Measurements from ENCODE around the gene GADD45G.

Gene GADD45G, protein sequence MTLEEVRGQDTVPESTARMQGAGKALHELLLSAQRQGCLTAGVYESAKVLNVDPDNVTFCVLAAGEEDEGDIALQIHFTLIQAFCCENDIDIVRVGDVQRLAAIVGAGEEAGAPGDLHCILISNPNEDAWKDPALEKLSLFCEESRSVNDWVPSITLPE

GRCh38 chr9:89604729-89605464 lies at the start of gene GADD45G:
Gene GADD45G, plus strand, starts transcription at chr9:89605012. Its CDS starts 110 bp downstream, at chr9:89605122.
- peak; percentile 68 to 76 for DNase-seq

DNA sequence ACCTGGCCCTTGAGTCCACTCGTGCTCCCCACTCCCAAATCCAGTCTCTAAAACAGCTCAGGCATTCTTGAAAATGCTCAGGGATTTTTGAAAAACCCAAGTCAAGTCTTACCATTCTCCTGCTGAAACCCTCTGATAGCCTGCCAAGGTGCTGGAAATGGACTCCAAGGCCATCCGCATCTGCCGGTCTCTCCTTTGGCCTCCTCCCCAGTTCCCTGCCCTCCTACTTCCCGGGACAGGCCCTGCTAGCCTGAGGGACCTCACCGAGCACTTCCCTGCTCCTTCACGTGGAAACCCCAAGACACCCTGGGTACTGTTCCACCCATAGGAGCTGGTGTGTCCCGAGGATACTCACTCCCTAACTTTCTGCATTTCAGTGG lies 49.8 kb upstream of the GADD45G start:
- DNase-seq, result no peak

DNA sequence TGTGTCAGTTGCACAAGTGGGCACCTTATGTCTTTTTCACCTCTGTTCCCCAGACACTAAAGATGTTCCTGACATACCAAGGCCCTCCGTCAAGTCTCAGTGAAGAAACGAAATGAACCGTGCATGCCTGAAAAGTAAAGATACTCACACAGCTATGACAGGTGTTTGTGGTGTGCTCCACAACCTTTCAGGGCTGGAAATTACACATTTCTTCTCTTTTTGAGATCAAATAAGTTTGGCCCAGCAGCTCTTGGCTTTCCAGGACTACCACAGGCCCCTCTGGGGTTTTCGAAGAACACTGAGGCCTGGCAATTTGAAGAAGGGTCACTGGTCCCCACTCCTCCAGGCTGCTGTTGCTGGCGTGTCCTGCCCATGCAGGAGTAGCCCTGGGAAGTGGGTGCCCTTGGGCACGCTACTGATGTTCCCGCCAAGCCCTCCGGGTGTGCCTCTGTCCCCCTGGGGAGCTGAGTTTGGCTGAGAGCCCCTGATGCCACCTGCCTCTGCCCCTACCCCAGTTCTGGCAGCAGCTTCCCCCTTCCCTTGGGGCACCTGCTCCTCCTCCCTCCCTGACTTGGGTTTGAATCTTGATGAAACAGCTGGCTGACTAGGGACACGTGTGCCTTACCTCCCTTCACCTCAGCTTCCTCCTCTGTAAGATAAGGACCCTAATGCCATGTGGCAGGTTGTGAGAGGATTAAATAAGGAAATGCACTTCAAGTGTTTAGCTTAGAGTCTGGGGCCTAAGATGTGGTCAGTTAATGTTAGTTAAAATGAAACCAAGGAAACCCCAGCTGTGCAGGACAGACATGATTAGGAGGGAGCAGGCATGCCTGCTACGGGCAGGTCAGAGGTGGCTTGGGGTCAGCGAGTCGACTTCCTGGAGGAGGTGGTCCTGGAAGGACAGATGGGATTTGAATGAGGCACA lies 49.1 kb upstream of the GADD45G start:
- peak; percentile 13 to 22 for DNase-seq

DNA sequence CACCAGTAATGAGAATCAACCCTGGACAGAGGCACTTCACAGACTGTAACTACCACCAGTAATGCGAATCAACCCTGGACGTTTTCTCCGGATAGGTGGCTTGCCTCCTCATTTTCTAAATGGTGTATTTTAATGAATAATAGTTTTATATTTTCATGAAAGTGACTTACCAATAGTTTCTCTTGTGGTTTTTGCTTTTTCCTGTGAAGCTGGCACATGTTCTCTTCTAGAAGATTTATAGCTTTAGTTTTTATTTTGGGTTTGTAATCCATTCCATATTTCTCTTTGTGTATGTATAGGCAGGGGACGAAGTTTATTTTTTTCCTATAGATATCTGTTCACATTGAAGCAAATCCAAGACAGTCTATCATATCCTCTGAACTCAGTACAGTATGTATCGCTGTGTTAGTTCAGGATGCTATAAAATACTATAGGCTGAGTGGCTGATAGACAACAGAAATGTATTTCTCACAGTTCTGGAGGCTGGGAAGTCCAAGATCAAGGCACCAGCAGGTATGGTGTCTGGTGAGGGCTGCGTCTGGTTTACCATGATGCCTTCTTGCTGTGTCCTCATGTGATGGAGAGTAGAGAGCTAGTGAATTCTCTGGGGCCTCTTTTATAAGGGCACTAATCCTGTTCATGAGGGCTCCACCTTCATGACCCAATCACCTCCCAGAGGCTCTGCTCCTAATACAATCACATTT lies 46.5 kb upstream of the GADD45G start:
- DNase-seq, result no peak

- DNase-seq, result no peak
Measured at GRCh38 chr9:89558948-89559347, 45.9 kb upstream of the GADD45G start.

- DNase-seq, result no peak
Measured at GRCh38 chr9:89562186-89562814, 42.5 kb upstream of the GADD45G start.

GRCh38 chr9:89563571-89564345 lies 41.1 kb upstream of the GADD45G start:
- DNase-seq, result no peak

DNA sequence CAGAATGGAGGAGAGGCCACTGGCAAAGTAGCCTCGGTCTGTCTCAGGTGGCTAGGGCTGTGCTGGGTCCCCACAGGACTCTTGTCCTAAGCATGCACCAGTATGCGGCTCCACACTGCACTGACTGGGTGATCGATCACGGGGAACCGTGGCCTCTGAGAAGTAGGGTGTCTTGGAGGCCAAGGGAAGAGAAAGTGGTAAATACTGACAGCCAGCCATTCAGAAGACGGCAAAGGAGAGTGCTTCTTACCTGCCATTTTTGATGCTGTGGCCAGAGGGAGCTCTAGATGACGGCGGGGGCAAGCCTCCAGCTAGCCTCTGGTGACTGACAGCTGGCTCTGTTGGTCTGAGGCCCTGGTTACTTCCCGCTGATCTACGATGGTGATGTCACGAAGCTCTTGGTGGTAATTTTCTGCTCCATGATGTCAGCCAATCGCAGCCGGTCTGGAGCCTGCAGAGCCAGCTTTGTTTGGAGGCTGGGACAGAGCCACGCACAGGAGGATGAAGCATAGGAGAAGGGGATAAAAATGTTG lies 40.4 kb upstream of the GADD45G start:
- peak in 1 of 2 experiments; percentile 6 for DNase-seq

DNA sequence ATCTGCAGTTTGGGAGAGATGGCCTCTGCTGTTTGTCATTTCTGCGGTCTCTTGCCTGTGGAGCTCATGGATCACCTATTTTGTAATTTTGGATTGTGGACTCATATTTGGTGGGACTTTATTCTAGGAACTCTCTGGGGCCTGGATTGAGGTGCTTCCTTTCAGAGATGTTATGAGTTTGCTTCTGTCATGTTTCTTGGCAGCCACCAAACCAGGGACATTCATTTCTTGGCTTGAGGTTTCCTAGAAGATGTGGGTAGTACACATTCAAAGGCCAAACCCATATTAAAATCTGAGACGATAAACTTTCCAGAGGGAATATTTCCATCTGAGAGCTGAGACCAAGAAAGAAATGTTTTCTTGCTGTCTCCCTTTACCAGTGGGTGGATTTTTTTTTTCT lies 37.2 kb upstream of the GADD45G start:
- no peak for DNase-seq

- DNase-seq, result no peak
Measured at GRCh38 chr9:89574309-89574708, 30.5 kb upstream of the GADD45G start.

DNA sequence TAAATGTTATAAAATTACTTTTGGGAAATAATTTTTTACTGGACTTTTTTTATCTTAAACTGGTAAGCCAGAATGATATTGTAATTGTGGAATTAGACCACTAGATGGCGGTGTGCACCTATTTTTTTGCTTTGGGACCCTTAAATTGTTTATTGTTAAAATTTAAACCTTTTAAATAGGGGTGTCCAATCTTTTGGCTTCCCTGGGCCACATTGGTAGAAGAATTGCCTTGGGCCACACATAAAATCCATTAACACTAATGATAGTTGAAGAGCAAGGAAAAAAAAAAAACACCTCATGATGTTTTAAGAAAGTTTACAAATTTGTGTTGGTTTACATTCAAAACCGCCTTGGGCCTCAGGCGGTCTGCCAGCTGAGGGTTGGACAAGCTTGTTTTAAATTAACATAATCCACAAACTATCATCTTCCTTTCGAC lies 28.4 kb upstream of the GADD45G start:
- peak; percentile 45 to 49 for DNase-seq

DNA sequence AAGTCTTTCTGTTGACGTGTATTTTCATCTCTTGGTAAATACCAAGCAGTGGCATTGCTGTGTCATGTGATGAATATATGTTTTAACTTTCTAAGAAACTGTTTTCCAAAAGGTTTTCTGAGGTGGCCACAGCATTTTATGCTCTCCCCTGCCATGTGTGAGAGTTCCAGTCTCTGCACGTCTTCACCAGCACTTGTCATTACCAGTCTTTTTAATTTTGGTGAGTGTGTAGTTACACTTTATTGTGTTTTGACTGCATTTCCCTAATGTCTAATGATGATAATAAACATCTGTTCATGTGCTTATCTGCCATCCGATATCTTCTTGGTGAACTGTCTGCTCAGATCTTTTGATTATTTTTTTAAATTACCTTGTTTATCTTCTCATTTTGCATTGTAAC lies 27.4 kb upstream of the GADD45G start:
- no peak for DNase-seq

DNA sequence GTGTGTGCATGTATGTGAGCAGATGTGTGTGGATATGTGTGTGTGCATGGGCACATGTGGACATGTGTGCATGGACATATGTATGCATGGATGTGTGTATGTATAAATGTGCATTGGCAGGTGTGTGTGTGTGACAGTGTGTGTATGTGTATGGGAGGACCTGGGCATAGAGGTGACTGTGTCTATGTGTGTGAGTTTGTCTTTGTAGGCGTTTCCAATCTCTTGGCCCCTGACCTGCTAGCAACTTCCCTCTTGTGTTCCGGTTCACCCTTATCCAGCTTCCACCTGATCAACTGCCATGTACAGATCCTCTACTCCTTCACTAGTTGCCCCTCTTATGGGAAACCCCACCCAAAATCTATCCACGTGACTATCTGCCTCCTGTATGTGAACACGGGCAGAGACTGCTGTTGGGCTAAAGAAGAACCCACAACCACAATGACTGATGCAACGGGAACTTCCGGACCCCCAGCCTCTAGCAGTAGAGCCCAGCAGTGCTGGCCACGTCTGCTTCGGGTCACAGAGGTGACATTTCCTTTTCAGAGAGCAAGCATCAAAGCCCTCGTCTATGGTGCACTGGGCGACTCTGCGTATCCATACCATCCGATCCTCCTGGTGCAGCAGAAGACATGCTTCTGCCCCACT lies 24.9 kb upstream of the GADD45G start:
- DNase-seq, result peak; percentile 77 to 86

DNA sequence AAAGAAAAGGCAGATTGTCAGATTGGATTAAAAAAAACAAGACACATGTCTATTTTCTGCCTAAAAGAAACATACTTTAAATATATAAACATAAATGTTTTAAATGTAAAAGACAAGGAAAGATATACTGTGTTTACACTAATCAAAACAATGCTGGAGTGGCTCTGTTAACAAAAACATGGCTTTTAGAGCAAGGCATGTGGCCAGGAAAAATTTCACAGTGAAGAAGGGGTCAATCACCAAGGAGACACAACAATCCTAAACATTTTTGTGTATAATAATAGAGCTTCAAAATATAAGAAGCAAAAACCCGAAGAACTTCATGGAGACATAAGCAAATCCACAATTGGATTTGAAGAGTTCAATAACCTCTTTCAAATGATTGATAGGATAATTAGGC lies 18.5 kb upstream of the GADD45G start:
- no peak for DNase-seq

DNA sequence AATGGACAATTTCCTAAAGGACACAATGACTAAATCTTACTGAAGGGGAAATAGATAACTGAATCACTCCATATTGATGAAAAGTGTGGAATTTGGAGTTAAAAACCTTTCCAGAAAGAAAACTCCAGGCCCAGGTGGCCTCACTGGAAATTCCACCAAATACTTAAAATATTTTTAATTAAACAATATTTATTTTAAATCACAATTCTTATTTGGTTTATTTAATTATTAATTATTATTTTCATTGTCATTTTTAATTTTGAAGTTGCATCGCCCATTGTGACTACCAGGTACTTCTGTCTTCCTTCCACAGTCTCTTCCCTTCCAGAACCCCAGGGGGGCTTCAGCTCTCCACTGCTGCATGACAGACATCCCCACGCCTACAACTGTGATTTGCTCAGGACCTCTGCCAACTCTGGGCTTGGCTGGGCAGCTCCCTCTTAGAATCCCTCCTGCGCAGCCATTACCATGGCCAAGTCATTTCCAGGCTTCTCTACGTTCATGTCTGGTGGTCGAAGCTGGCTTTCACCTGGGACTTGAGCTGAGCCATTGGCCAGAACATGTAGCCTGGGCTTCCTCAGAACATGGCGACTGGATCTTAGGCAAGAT lies 16.4 kb upstream of the GADD45G start:
- DNase-seq, result no peak

- no peak for DNase-seq
Measured at GRCh38 chr9:89590415-89590814, 14.4 kb upstream of the GADD45G start.

GRCh38 chr9:89591274-89592212 lies 13.3 kb upstream of the GADD45G start:
- DNase-seq, result no peak

DNA sequence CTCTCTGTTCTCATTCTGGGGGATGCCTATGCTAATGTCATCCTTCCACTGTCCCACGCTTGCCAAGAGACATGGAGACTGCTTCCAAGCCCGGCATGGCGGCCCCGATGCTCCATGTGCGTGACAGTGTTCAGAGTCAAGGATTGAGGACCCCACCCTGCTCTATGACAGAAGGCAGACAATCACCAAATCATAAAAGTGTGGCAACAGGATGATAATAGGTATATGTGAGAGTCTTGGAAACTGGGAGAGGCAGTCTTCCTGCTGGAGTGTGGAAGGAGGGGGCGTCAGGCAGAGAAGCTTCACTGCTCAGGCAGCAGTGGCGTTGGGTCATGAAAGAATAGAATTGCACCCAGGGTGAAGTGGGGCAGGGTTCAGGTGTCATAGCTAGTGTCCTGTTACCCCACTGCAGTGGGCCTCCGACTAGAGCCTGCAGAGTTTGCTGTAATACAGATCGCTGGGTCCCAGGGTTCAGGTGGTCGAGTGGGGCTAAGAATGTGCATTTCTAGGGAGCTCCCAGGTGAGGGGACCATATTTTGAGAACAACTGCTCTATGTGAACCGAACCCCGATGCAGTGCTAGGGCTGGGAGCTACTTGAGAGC lies 12.5 kb upstream of the GADD45G start:
- DNase-seq, result no peak
